ENCODE measurements around the gene SLC6A16. TPM values are rescaled to one million over a fixed set of nuclear protein-coding genes. Genes with fewer than 3 reads are reported as not detected.
"Not testable (repeated sequence)": the region's sequence is repeated elsewhere in the genome, so short reads cannot be mapped to it uniquely, and the experiment has no call there.

SLC6A16 gene
- total RNA-seq, 1 experiment from 2014 or later, result not detected

DNA sequence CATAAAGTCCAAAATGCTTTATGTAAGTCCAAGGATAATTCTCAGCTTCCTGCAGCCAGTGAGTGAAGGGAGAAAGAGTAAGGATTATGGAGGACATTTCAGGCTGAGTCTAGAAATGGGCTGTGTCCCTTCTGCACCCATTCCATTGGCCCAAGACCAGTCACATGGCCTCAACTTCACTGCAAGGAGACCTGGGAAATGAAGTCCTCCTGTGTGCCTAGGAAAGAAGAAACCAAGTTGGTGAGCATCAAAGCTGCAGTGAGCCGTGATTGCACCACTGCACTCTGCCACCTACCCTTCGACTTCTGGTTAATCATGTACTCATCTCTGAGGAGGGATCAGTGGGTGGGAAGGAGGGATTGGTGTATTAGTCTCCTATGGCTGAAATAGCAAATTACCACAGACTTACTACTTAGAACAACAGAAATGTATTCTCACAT, 6.6 kb upstream of the SLC6A16 start:
- no peaks in the 10 kb centered on the region for H3K9me3 Mint-ChIP-seq (ENCODE audit: unreplicated experiment)
- H3K27ac Mint-ChIP-seq (ENCODE audit: low read depth, unreplicated experiment), result no peak overlapping the region
- intact Hi-C loops (cut with micrococcal nuclease), result no loop called here
- POLR2A ChIA-PET, result interaction anchor here (1.0 to 1.2 kb wide), 2 partner anchors 10 to 31 kb away, joined by 3 to 5 read pairs; partner anchors contain the start of gene TEAD2
- no TSS peak for BruUV-seq (replicated peaks)
- H3K4me3 Mint-ChIP-seq (ENCODE audit: unreplicated experiment), result no peak overlapping the region
- H3K36me3 Mint-ChIP-seq (ENCODE audit: insufficient read depth, unreplicated experiment), result no peaks in the 10 kb centered on the region
- TF ChIP-seq, protein P1, sequence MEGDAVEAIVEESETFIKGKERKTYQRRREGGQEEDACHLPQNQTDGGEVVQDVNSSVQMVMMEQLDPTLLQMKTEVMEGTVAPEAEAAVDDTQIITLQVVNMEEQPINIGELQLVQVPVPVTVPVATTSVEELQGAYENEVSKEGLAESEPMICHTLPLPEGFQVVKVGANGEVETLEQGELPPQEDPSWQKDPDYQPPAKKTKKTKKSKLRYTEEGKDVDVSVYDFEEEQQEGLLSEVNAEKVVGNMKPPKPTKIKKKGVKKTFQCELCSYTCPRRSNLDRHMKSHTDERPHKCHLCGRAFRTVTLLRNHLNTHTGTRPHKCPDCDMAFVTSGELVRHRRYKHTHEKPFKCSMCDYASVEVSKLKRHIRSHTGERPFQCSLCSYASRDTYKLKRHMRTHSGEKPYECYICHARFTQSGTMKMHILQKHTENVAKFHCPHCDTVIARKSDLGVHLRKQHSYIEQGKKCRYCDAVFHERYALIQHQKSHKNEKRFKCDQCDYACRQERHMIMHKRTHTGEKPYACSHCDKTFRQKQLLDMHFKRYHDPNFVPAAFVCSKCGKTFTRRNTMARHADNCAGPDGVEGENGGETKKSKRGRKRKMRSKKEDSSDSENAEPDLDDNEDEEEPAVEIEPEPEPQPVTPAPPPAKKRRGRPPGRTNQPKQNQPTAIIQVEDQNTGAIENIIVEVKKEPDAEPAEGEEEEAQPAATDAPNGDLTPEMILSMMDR (IDR thresholded peaks at IDR 0.05; ENCODE audit: unreplicated experiment), result no peak
- peak; percentile 76 for DNase-seq (ENCODE audit: unreplicated experiment)
- peaks cover 6% of the 10 kb centered on the region for H3K4me1 Mint-ChIP-seq (ENCODE audit: insufficient read depth, unreplicated experiment)
- H3K27me3 Mint-ChIP-seq (ENCODE audit: insufficient read depth, unreplicated experiment), result no peaks in the 10 kb centered on the region
- CTCF ChIA-PET, result interaction anchor here (0.6 to 1.4 kb wide), 3 partner anchors 30 to 112 kb away, joined by 3 to 6 read pairs (median 4); no protein-coding TSS in a partner anchor

GRCh38 chr19:49331187-49331586, 6.2 kb upstream of the SLC6A16 start:
- BruUV-seq (replicated peaks); H3K4me3 Mint-ChIP-seq (ENCODE audit: unreplicated experiment); H3K9me3 Mint-ChIP-seq (ENCODE audit: unreplicated experiment); H3K27me3 Mint-ChIP-seq (ENCODE audit: insufficient read depth, unreplicated experiment); H3K27ac Mint-ChIP-seq (ENCODE audit: low read depth, unreplicated experiment); H3K4me1 Mint-ChIP-seq (ENCODE audit: insufficient read depth, unreplicated experiment); H3K36me3 Mint-ChIP-seq (ENCODE audit: insufficient read depth, unreplicated experiment); DNase-seq (ENCODE audit: unreplicated experiment); intact Hi-C loops (cut with micrococcal nuclease): not testable (repeated sequence)
- ChIA-PET CTCF (interaction anchor here (0.6 to 1.4 kb wide), 4 partner anchors 30 to 113 kb away, joined by 3 to 6 read pairs (median 4); no protein-coding TSS in a partner anchor), POLR2A (interaction anchor here (1.0 to 1.2 kb wide), 2 partner anchors 9 to 32 kb away, joined by 3 to 5 read pairs; partner anchors contain the start of gene TEAD2)

- H3K36me3 Mint-ChIP-seq (ENCODE audit: insufficient read depth, unreplicated experiment), result no peaks in the 10 kb centered on the region
- intact Hi-C loops (cut with micrococcal nuclease), result loop anchor here (1.0 kb wide), 2 partner anchors 62 to 102 kb away; no protein-coding TSS in a partner anchor
- H3K4me1 Mint-ChIP-seq (ENCODE audit: insufficient read depth, unreplicated experiment), result peaks cover 6% of the 10 kb centered on the region
- no peak for DNase-seq (ENCODE audit: unreplicated experiment)
- no TSS peak for BruUV-seq (replicated peaks)
- no peaks in the 10 kb centered on the region for H3K27me3 Mint-ChIP-seq (ENCODE audit: insufficient read depth, unreplicated experiment)
- no peak overlapping the region for H3K27ac Mint-ChIP-seq (ENCODE audit: low read depth, unreplicated experiment)
- POLR2A ChIA-PET, result interaction anchor here (1.1 kb wide), 1 partner anchor 123 kb away, joined by 3 read pairs; the partner anchor contains the start of gene PIH1D1
- CTCF ChIA-PET, result interaction anchor here (0.6 to 3.0 kb wide), 4 partner anchors 11 to 1366 kb away, joined by 3 to 14 read pairs (median 4); no protein-coding TSS in a partner anchor
- TF ChIP-seq, protein P1 (IDR thresholded peaks at IDR 0.05; ENCODE audit: unreplicated experiment), result no peak
- no peaks in the 10 kb centered on the region for H3K9me3 Mint-ChIP-seq (ENCODE audit: unreplicated experiment)
- no peak overlapping the region for H3K4me3 Mint-ChIP-seq (ENCODE audit: unreplicated experiment)
Observed at GRCh38 chr19:49328741-49329140, 3.8 kb upstream of the SLC6A16 start.

DNA sequence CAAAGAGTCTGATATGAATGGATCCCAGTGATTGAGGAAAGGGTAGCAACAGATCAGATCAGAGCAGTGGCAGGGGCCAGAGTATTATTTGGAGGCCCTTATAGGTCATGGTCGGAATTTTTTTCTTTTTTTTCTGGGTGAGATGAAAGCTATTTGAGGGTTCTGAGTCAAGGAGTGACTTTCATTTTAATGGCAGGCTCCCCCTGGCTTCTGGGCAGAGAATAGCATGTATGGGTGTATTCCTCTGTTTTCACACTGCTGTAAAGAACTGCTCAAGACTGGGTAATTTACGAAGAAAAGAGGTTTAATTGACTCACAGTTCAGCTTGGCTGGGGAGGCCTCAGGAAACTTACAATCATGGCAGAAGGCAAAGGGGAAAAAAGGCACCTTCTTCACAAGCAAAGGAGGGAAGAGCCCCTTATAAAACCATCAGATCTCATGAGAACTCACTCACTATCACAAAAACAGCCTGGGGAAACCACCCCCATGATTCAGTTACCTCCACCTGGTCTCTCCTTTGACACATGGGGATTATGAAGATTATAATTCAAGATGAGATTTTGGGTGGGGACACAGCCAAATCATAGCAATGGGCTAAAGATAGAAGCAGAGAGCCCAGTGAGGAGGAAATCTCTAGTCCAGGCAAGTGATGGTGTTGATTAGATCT, 3.0 kb upstream of the SLC6A16 start:
- TF ChIP-seq, protein P1 (IDR thresholded peaks at IDR 0.05; ENCODE audit: unreplicated experiment), result peak; percentile 48
- peak; percentile 58 for DNase-seq (ENCODE audit: unreplicated experiment)
- Mint-ChIP-seq H3K36me3 (ENCODE audit: insufficient read depth, unreplicated experiment) (no peaks in the 10 kb centered on the region), H3K4me3 (ENCODE audit: unreplicated experiment) (no peak overlapping the region), H3K9me3 (ENCODE audit: unreplicated experiment) (no peaks in the 10 kb centered on the region), H3K27ac (ENCODE audit: low read depth, unreplicated experiment) (no peak overlapping the region), H3K27me3 (ENCODE audit: insufficient read depth, unreplicated experiment) (no peaks in the 10 kb centered on the region), H3K4me1 (ENCODE audit: insufficient read depth, unreplicated experiment) (peaks cover 6% of the 10 kb centered on the region)
- BruUV-seq (replicated peaks), result no TSS peak
- CTCF ChIA-PET, result interaction anchor here (0.6 to 3.0 kb wide), 8 partner anchors 10 to 218 kb away, joined by 3 to 14 read pairs (median 4); no protein-coding TSS in a partner anchor
- POLR2A ChIA-PET, result interaction anchor here (0.6 to 1.1 kb wide), 5 partner anchors 27 to 124 kb away, joined by 3 to 4 read pairs (median 3); partner anchors contain the start of gene PIH1D1
- intact Hi-C loops (cut with micrococcal nuclease), result loop anchor here (1.0 kb wide), 2 partner anchors 62 to 102 kb away; no protein-coding TSS in a partner anchor
